ENCODE results near the gene PAM16. TPM values are rescaled to one million over a fixed set of nuclear protein-coding genes. Genes with fewer than 3 reads are reported as not detected.

The PAM16 gene
- total and polyA plus RNA-seq, 2 of the 8 experiments (the other 6 are each of a cell fraction or from before 2014, with no cell fraction given), result 78.3 to 198 TPM

DNA sequence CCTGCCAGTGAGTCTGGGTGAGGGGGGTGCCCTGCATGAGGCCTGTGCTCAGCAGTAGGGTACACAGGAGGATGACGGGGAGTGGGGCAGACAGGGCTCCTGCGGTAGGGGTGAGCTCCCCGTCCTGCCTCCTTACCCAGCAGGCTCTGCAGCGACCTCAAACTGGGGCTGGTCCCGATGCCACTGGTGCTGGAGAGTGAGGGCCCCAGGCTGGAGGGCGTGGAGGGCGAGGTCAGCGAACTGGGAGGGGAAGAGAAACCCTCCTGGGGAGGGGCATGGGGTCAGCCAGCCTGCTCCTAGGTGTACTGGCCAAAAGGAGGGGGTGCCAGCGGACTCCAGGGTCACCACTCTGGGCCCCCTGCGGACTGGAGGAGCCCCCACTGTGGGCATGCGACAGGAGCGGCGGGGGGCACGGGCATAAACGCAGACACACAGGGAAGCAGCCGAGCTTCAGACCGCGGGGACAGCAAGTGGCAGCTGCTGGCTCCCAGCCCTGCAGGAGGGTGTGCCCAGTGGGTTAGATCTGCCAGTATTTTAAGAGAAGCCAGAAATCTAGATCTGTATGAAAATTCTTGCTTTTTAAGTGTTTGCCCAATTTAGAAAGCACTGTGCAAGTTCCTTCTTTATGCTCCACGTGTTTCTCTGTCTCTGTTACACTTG lies 11.5 kb upstream of the PAM16 start:
- no peak overlapping the region for H2BK120ac ChIP-seq (replicated peaks; ENCODE audit: low read depth, low read length)
- H3K79me1 ChIP-seq (ENCODE audit: low read depth, low read length), result no peaks in the 10 kb centered on the region
- ChIA-PET CTCF (ENCODE audit: partially characterized antibody) (interaction anchor here (4.8 to 14.0 kb wide), 4 partner anchors 17 to 53 kb away, joined by 22 to 425 read pairs (median 118); no protein-coding TSS in a partner anchor), POLR2A (ENCODE audit: partially characterized antibody) (interaction anchor here (0.8 to 2.3 kb wide), 4 partner anchors 8 to 46 kb away, joined by 3 to 14 read pairs (median 5); no protein-coding TSS in a partner anchor)
- peaks cover 0 to 3% (median 1%) of the 10 kb centered on the region in 4 experiments; a peak in 3 of 7 replicates for H3K4me1 ChIP-seq (replicated peaks in 1 of 4; ENCODE audit: control insufficient read depth in 3 of 4, insufficient read depth in 4 of 4, low read length in 3 of 4)
- no peak overlapping the region; the same call in 1 of the 2 replicates for H4K8ac ChIP-seq (ENCODE audit: extremely low read depth, insufficient read depth, low read length)
- H4K5ac ChIP-seq (ENCODE audit: insufficient read length, low read depth, low read length), result no peak overlapping the region
- no peak overlapping the region for H2BK15ac ChIP-seq (ENCODE audit: low read length)
- H3K9ac ChIP-seq (replicated peaks in 1 of 4; ENCODE audit: extremely low read depth in 1 of 4, low read depth in 3 of 4, low read length in 3 of 4), result no peak overlapping the region
- H3K27me3 ChIP-seq (replicated peaks in 1 of 4; ENCODE audit: control insufficient read depth in 3 of 4, extremely low read depth in 1 of 4, insufficient read depth in 3 of 4, low read length in 3 of 4), result no peaks in the 10 kb centered on the region; a peak in 1 of 7 replicates
- H3K4ac ChIP-seq (replicated peaks; ENCODE audit: insufficient read length, low read depth, low read length), result no peak overlapping the region
- FAIRE-seq (no peak), DNase-seq (ENCODE audit: low read depth in 1 of 2, low spot score in 2 of 2) (no peak)
- H3K9me3 ChIP-seq (ENCODE audit: insufficient read depth in 2 of 2, low read depth in 1 of 2, low read length in 1 of 2), result no peaks in the 10 kb centered on the region
- no peak overlapping the region for H3K14ac ChIP-seq (ENCODE audit: insufficient read length)
- H2BK20ac ChIP-seq (ENCODE audit: low read length), result no peak overlapping the region
- H3K23me2 ChIP-seq (ENCODE audit: low read depth, low read length), result peaks cover 2% of the 10 kb centered on the region; the same call in 1 of the 2 replicates
- H3K79me2 ChIP-seq (ENCODE audit: control insufficient read depth in 1 of 2, insufficient read depth in 2 of 2, low read length in 2 of 2), result no peaks in the 10 kb centered on the region
- H3K4me3 ChIP-seq (ENCODE audit: extremely low read depth in 1 of 4, insufficient read depth in 2 of 4, low read depth in 3 of 4, low read length in 4 of 4), result no peak overlapping the region
- H3K23ac ChIP-seq (ENCODE audit: insufficient read length), result no peak overlapping the region
- no peak overlapping the region for H3K18ac ChIP-seq (ENCODE audit: extremely low read depth, low read length)
- no peak overlapping the region for H2BK12ac ChIP-seq (ENCODE audit: low read depth, low read length)
- no peak overlapping the region for H4K91ac ChIP-seq (replicated peaks; ENCODE audit: insufficient read length, low read length)
- no peak overlapping the region for H3K27ac ChIP-seq (ENCODE audit: low read depth, low read length)
- H4K20me1 ChIP-seq (replicated peaks in 1 of 2; ENCODE audit: control insufficient read depth in 1 of 2, insufficient read depth in 2 of 2, low read length in 2 of 2), result peaks cover 0 to 4% of the 10 kb centered on the region in 2 experiments
- no peak overlapping the region for H3K4me2 ChIP-seq (ENCODE audit: insufficient read depth in 1 of 2, low read depth in 2 of 2, low read length in 2 of 2)
- H3K56ac ChIP-seq (replicated peaks; ENCODE audit: insufficient read length, low read depth, low read length), result no peak overlapping the region
- H2AFZ ChIP-seq (ENCODE audit: low read length), result no peak overlapping the region
- WGBS, 2 experiments (ENCODE audit: extremely low coverage in 1 of 2, insufficient coverage in 1 of 2, insufficient read length in 1 of 2, insufficient replicate concordance in 2 of 2, low coverage in 1 of 2, low lambda C conversion rate in 2 of 2, missing lambda C conversion rate in 1 of 2), result 92% methylated on average over 16 of the region's 19 CpGs; no CpG with 5 or more reads in 1 of the 2 experiments
- H3K36me3 ChIP-seq (ENCODE audit: control insufficient read depth in 2 of 4, insufficient read depth in 4 of 4, low read length in 3 of 4), result no peaks in the 10 kb centered on the region
- no peak overlapping the region for H2BK5ac ChIP-seq (ENCODE audit: low read depth, low read length)
- no peak overlapping the region for H2AK5ac ChIP-seq (ENCODE audit: low read depth, low read length)
- TF ChIP-seq, protein P1, sequence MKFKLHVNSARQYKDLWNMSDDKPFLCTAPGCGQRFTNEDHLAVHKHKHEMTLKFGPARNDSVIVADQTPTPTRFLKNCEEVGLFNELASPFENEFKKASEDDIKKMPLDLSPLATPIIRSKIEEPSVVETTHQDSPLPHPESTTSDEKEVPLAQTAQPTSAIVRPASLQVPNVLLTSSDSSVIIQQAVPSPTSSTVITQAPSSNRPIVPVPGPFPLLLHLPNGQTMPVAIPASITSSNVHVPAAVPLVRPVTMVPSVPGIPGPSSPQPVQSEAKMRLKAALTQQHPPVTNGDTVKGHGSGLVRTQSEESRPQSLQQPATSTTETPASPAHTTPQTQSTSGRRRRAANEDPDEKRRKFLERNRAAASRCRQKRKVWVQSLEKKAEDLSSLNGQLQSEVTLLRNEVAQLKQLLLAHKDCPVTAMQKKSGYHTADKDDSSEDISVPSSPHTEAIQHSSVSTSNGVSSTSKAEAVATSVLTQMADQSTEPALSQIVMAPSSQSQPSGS (IDR thresholded peaks at IDR 0.05; ENCODE audit: low read length), result no peak
- TF ChIP-seq TAF1 (IDR thresholded peaks at IDR 0.05; ENCODE audit: low read depth, low read length), result no peak
- no peak for TF ChIP-seq EP300 (IDR thresholded peaks at IDR 0.05; ENCODE audit: borderline replicate concordance in 1 of 2, low read depth in 2 of 2, low read length in 2 of 2)
- no peak for TF ChIP-seq KDM1A (IDR thresholded peaks at IDR 0.05; ENCODE audit: borderline replicate concordance, low read length)
- no peak for TF ChIP-seq TCF12 (IDR thresholded peaks at IDR 0.05; ENCODE audit: low read depth, low read length)
- no peak for TF ChIP-seq HDAC6 (IDR thresholded peaks at IDR 0.05; ENCODE audit: low read depth, low read length)
- no peak for TF ChIP-seq SIRT6 (IDR thresholded peaks at IDR 0.05; ENCODE audit: low read length)
- TF ChIP-seq RBBP5 (IDR thresholded peaks at IDR 0.05; ENCODE audit: borderline replicate concordance, low read depth, low read length), result no peak
